ENCODE data around the gene MYH6.

DNA sequence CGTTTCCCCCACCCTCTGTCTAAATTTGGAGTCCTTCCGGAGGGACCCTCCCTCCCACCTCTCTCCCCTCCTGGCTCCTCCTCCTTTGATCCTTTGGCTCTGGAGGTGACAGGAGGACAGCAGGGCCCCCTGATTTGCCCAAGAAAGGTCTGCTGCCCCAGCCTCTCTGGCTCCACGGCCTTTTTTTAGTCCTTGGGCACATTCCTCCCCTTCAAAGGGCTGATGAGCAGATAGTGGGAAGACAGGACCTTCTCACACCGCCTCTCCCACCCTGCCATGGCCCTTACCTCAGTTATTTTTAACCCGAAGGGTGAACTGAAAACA, 196 bp upstream of the MYH6 start:
- TF ChIP-seq, protein P1, sequence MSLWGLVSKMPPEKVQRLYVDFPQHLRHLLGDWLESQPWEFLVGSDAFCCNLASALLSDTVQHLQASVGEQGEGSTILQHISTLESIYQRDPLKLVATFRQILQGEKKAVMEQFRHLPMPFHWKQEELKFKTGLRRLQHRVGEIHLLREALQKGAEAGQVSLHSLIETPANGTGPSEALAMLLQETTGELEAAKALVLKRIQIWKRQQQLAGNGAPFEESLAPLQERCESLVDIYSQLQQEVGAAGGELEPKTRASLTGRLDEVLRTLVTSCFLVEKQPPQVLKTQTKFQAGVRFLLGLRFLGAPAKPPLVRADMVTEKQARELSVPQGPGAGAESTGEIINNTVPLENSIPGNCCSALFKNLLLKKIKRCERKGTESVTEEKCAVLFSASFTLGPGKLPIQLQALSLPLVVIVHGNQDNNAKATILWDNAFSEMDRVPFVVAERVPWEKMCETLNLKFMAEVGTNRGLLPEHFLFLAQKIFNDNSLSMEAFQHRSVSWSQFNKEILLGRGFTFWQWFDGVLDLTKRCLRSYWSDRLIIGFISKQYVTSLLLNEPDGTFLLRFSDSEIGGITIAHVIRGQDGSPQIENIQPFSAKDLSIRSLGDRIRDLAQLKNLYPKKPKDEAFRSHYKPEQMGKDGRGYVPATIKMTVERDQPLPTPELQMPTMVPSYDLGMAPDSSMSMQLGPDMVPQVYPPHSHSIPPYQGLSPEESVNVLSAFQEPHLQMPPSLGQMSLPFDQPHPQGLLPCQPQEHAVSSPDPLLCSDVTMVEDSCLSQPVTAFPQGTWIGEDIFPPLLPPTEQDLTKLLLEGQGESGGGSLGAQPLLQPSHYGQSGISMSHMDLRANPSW (CRISPR knock-in tag; conservative IDR thresholded peaks at IDR 0.05; ENCODE audit: low read depth), result no peak
- TF ChIP-seq, protein P2, sequence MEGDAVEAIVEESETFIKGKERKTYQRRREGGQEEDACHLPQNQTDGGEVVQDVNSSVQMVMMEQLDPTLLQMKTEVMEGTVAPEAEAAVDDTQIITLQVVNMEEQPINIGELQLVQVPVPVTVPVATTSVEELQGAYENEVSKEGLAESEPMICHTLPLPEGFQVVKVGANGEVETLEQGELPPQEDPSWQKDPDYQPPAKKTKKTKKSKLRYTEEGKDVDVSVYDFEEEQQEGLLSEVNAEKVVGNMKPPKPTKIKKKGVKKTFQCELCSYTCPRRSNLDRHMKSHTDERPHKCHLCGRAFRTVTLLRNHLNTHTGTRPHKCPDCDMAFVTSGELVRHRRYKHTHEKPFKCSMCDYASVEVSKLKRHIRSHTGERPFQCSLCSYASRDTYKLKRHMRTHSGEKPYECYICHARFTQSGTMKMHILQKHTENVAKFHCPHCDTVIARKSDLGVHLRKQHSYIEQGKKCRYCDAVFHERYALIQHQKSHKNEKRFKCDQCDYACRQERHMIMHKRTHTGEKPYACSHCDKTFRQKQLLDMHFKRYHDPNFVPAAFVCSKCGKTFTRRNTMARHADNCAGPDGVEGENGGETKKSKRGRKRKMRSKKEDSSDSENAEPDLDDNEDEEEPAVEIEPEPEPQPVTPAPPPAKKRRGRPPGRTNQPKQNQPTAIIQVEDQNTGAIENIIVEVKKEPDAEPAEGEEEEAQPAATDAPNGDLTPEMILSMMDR (IDR thresholded peaks at IDR 0.05), result no peak
- no peak for TF ChIP-seq SP1 (CRISPR knock-in tag; conservative IDR thresholded peaks at IDR 0.05)
- no peak for TF ChIP-seq ELF4 (CRISPR knock-in tag; IDR thresholded peaks at IDR 0.05; ENCODE audit: low read depth)
- TF ChIP-seq ATF1 (CRISPR knock-in tag; IDR thresholded peaks at IDR 0.05), result no peak
- TF ChIP-seq, protein P3, sequence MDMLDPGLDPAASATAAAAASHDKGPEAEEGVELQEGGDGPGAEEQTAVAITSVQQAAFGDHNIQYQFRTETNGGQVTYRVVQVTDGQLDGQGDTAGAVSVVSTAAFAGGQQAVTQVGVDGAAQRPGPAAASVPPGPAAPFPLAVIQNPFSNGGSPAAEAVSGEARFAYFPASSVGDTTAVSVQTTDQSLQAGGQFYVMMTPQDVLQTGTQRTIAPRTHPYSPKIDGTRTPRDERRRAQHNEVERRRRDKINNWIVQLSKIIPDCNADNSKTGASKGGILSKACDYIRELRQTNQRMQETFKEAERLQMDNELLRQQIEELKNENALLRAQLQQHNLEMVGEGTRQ (CRISPR knock-in tag; IDR thresholded peaks at IDR 0.05), result no peak
- no peak for TF ChIP-seq TP53 (CRISPR knock-in tag; IDR thresholded peaks at IDR 0.05)
- TF ChIP-seq ZNF232 (CRISPR knock-in tag; IDR thresholded peaks at IDR 0.05), result no peak
- TF ChIP-seq RELA (CRISPR knock-in tag; IDR thresholded peaks at IDR 0.05; ENCODE audit: borderline replicate concordance), result no peak
- no peak for TF ChIP-seq ZBTB21 (CRISPR knock-in tag; IDR thresholded peaks at IDR 0.05; ENCODE audit: borderline replicate concordance)
- TF ChIP-seq CREB1 (CRISPR knock-in tag; IDR thresholded peaks at IDR 0.05), result no peak
- no peak for TF ChIP-seq MYBL2 (CRISPR knock-in tag; IDR thresholded peaks at IDR 0.05)
- TF ChIP-seq, protein P4, sequence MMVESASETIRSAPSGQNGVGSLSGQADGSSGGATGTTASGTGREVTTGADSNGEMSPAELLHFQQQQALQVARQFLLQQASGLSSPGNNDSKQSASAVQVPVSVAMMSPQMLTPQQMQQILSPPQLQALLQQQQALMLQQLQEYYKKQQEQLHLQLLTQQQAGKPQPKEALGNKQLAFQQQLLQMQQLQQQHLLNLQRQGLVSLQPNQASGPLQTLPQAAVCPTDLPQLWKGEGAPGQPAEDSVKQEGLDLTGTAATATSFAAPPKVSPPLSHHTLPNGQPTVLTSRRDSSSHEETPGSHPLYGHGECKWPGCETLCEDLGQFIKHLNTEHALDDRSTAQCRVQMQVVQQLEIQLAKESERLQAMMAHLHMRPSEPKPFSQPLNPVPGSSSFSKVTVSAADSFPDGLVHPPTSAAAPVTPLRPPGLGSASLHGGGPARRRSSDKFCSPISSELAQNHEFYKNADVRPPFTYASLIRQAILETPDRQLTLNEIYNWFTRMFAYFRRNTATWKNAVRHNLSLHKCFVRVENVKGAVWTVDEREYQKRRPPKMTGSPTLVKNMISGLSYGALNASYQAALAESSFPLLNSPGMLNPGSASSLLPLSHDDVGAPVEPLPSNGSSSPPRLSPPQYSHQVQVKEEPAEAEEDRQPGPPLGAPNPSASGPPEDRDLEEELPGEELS (CRISPR knock-in tag; IDR thresholded peaks at IDR 0.05), result no peak
- TF ChIP-seq, protein P5, sequence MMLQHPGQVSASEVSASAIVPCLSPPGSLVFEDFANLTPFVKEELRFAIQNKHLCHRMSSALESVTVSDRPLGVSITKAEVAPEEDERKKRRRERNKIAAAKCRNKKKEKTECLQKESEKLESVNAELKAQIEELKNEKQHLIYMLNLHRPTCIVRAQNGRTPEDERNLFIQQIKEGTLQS (CRISPR knock-in tag; conservative IDR thresholded peaks at IDR 0.05), result no peak
